GM18520 (cell line): ENCODE measurements around the gene PRICKLE2.

Experiments
- ATAC-seq: cut with Tn5 transposase; IDR thresholded peaks from one replicate; pipeline ENCODE4 v1.9.1; 2021; ENCODE audit not compliant: unreplicated experiment

Gene PRICKLE2, protein sequence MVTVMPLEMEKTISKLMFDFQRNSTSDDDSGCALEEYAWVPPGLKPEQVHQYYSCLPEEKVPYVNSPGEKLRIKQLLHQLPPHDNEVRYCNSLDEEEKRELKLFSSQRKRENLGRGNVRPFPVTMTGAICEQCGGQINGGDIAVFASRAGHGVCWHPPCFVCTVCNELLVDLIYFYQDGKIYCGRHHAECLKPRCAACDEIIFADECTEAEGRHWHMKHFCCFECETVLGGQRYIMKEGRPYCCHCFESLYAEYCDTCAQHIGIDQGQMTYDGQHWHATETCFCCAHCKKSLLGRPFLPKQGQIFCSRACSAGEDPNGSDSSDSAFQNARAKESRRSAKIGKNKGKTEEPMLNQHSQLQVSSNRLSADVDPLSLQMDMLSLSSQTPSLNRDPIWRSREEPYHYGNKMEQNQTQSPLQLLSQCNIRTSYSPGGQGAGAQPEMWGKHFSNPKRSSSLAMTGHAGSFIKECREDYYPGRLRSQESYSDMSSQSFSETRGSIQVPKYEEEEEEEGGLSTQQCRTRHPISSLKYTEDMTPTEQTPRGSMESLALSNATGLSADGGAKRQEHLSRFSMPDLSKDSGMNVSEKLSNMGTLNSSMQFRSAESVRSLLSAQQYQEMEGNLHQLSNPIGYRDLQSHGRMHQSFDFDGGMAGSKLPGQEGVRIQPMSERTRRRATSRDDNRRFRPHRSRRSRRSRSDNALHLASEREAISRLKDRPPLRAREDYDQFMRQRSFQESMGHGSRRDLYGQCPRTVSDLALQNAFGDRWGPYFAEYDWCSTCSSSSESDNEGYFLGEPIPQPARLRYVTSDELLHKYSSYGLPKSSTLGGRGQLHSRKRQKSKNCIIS

DNA sequence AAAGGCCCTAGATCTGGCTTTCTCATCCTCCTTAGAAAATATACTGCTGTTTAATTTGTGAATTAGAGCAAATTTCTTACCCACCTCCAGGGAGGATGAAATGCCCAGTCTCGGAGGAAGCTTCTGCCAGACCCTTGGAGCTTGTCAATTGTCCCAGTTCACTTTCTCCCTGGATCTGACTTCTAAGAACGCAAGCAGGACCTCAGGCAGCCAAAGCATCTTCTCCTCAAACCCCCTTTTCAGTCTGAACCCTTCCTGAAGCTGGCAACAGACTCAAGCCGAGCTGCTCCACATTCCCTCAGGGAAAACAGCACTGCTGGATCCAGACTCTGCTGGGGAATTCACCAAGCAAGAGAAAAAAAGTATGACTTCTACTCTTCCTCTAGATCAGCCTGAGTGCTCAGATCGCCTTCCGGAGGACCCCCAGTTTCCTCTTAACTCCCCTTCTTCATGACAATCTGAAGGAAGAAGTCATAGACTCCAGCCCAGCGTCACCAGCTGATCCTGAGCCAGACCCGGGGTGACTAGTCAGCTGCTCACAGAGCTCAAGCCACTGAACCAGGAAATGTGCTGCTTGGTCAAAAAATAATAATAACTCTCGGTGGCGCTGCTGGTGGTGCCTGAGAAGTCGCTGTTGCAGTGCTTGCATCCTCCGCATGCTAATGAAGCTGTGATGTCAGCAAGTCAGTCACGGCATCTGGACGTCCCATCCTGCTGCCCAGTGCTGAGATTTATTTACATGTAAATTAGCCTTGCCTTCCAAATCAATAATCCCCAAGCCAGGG, at the start of gene PRICKLE2:
Gene PRICKLE2, minus strand, starts transcription at position 641 of the 785 bp plus-strand sequence. CDS start 26,539 bp downstream, outside the sequence.
- peak; percentile 96 for ATAC-seq

DNA sequence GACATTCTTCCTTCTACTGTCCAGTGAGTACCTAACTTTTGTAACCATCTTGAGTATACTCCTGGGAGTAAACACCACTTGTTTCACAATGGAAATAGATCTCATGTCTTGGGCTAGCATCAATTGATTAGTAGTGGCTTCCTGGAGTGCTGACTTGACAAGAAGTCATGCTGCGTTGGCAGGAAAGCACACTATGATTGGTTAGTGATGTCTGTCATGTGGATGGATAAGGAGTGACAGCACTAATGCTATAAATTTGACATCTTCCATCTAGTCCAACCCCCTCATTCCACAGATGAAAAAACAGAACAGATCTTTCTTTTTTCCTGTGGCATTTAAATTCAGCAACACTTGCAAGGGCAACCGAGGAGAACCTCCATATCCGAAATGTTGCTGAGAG, 47.6 kb upstream of the PRICKLE2 start:
- ATAC-seq = no peak

DNA sequence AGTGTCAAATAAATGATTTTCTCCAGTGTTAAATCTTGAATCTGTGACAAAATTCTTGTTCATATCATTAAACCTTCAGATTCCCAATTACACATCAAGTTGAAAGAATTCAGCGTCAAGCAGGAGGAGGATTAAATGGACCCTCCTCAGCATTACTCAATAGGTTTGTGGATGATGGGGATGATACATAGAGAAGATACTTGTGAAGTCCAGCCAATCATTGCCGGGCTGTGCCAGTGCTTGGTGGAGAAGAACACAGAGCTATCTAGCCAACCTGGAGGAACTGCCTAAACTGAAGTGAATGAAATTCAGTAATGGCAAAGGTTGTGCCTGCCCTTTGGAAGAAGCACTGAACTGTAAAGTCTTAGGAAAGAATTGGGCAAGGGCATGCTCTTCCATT, 47.0 kb upstream of the PRICKLE2 start:
- ATAC-seq = no peak

DNA sequence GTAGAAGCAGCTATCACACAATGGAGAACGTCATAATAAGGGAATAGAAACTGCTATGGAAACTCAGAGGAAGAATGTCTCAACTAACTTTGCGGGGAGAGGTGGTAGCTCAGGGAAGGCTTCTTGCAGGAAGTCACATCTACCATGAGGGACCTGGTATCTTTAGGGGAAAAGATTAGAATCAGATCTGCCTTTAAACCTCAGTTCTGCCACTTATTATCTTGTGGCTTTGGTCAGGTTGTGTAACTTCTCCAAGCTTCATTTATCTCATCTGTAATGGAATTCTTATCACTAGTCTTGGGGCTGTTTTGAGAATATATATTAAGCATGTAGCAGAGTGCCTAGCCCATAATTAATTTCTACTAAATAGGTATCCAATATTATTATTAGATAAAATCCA, 46.4 kb upstream of the PRICKLE2 start:
- no peak for ATAC-seq

DNA sequence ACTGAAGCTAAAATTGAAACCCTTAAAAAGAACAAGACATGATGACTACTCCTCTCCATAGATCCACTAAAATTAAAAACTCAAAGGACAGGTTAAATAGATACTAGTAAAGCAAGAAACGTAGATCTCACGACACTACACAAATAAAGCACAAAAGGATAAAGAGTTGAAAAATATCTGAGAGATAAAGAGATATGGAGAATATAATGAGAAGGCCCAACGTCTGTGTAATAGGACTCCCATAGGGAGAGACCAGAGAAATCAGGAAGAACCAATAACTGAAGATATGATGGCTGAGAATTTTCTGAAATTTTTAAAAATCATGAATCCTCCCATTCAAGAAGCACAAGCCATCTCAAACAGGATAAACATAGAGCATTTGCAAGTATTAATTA, 45.6 kb upstream of the PRICKLE2 start:
- no peak for ATAC-seq

DNA sequence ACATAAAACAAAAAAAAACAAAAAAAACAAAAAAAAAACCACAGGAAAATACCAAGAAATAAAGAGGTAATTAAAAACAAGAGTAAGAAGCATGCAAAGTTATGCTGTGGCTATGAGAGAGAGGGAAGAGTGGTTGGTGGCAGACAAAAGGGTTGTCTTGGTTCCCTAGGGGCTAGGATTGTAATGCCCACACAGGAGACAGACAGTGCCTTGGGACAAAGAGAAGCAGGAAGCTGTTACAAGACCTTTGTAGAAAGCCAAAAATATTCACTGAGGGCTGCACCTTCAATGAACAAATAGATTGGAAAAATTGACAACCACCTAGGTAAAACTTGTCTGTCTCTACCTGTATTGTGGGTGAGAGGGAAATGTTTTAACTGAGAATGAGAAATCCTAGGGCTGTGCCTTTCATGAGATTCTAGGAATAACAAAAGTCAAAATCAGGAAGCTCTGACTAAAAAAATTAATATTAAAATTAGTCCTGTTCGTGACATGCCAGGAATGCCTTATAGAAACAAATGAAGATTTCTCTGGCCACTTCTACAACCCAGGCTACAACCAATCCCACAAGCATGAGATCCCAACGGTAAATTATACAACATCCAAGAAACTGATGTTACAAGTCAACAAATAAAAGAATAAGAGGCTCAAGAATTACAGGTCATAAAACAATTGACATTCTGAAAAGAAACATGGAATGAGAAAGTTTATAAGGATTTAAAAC, 45.0 kb upstream of the PRICKLE2 start:
- no peak for ATAC-seq

DNA sequence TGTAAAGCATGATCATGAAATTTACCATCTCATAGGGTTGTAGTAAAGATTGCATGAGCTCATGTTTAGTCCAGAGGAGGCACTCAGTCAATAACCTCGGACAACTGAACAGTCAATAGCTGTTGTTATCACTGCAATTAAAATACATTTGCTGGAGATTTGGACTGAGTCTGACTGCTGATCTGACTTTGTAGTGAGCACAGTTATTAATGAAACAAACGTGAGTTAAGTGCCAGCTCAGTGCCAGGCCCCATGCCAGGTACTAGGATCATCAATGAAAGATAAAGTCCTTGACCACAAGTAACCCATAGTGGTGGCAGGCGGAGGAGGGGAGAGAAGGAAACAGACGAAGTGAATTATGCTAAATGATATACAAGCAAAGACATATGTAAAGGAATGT, 43.7 kb upstream of the PRICKLE2 start:
- no peak for ATAC-seq

DNA sequence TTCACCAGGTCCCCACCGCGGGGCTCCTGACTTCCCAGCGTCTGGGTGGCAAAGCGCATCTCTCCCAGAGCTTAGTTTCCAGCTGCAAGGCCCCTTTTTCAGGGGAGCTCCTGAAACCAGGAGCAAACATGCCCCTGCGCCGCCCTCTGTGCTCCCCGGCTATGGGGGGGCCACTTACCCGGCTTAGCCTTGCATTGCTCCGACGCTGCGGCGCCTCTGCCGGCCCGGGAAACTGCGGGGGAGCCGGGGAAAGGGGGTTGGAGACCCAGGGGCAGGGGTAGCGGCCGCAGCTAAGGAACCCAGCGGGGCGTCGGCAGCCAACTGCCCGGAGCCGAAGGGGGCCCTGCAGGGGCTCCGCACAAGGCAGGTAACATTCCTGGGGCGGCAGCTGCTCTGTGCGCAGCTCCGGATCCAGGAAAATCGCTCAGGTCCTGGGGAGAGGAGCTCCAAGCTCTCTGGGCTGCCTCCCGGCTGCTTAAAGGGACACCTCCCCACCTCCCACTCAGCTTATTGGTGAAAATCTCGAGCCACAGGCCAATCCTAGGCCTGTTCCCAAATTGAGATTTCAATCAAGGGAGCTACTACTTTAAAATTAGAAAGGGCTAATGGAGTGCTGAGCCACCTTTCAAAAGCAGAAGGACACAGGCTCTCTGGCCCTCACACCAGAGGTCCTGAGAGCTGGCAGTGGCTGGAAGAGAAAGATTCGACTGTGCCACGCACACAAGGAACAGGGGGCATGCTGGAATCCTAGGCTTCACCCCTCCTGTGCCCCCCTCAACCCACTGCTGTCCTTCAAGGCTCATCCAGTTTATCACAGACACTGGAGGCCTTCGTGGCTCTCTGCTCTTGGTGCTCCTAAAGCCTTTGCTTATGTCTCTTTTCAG, 42.7 kb upstream of the PRICKLE2 start:
- no peak for ATAC-seq

DNA sequence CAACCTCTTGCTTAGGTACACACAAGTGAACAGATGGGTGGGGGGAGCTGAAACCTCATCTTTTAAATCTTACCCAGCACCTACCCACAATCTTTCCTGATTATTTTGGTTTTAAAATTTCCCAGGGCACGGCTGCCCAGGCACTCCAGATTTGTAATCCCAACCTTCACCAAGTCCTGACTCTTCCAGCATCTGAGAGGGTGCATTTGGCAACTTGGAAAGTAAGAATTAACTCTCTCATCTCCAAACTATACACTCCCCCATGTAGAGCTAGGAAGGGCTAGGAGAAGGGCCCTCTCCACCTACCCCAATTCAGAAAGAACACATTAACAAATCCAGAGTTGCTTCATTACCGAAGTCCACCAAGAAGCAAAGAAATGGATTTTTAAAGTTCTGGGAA, 41.7 kb upstream of the PRICKLE2 start:
- ATAC-seq = no peak

DNA sequence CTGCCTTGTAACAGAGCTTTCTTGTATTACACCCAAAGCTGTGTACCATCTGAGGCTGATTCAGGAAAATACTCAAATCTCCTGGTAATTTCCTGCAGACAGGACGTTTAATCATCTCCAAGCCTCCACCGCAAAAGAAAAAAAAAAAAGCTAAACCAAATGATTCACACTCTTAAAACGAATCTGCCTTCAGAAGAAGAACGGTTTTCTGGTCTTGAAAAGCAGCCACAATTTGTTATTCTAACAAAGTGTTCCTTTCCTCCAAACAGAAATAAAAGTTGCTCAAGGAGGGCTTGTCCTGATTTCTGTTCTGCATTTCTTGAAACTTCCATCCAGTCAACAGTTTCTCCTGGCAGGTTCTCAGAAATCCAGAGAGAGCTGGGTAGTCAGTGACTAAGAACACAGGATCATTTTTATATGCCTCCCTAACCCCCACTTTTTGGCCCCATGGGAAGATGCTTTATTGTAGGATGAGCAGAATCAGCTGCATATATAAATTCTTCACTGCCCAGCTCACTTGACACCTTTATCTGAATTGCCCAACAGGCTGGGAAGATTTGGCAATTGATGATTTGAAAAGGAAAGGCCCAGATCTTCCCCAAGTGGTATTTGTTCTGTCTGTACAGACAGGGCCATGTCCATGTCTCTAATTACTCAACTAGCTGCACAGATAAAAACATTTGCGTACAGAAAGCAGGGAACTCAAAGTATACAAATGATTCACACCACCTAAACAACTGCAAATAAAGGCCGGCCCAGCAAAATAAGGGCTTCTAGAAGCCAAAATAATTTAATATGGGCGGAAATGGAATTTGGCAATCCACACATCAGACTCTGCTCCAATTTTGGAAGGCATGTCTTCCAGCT, 41.0 kb upstream of the PRICKLE2 start:
- ATAC-seq = no peak

DNA sequence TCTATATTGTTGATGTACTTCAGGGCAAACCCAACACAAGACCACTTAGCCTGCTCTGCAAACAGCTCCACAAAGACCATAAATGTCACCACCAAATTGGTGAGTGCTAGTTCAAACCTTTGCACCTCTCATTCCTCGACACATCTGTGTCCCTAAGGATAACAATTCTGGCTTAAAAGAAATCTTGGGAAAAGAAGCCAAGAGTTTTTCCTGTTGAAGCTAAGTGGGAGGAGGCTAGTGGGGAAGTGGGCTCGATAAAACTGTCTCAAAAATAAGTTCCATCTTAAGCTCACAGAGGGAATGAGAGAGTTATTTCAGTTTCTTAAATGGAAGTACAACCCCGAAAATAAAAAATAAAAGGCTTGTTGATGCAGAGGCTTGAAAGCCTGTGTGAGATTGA, 40.4 kb upstream of the PRICKLE2 start:
- no peak for ATAC-seq

DNA sequence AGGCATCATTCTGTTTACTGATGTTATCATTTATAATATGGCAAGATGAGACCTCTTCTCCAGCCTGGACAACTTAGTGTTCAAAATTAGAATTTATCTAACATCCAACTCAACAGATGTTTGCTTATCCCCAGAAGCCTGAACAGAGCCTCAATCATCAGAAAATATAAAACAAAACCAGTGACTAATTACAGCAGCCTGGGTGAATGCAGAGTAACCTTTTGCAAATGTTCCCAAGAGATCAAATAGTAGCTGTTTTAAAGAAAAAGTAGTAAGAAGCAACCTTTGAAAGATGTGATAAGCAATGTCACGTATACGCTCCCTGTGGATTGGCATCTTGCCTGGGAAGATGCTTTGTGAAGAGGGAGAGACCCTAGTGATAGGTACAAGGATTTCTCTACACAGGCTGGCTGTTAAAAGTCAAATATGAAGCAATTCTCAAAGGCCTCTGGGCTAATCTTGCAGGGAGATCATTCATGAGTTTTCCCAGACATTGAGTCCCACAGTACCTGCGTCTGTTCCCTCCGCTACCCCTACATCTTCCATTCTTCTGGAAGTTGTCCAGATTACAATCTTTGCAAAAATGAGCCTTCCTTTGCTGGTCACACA, 39.3 kb upstream of the PRICKLE2 start:
- no peak for ATAC-seq

DNA sequence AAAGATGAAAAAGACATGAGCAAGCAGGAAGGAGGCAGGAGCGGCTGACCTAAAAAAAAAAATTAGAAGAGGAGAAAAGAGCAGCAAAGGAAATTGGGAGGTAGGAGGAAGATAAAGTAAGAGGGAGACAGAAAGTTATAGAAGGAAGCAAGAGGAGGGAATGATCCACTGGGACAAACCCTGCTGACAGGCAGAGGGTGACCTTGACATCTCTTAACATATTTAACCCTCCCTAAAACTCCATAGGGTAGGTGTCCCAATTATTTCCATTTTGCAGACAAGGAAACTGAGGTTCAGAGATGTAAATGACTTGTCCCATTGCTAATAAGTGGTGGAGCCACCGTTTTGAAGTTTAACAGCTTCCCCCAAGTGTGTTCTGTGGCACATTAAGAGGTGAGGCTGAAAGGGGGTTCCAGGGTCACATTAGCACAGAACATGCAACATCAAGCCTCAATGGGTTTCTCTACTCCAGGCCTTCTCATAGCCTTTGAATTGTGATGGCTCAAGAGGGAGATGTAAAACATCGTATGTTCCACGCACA, 37.4 kb upstream of the PRICKLE2 start:
- no peak for ATAC-seq

DNA sequence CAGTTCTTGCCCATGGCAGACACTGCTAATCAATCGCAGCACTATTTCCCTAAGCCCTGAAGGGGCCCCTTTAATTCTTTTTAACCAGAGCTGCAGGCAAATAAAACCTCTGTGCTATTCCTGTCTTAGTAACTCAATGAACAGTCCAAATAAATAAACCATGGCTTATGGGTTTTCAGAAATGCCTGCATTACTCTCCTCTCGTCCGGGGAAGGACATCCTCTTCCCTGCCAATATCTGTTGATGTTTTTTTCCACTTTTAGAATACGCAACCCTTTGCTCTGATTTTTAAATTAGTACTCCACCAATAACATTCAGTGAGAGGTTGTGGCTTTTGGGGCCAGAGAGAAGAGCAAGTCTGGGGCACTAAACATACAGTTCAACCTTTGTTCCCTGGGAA, 35.2 kb upstream of the PRICKLE2 start:
- ATAC-seq = no peak

DNA sequence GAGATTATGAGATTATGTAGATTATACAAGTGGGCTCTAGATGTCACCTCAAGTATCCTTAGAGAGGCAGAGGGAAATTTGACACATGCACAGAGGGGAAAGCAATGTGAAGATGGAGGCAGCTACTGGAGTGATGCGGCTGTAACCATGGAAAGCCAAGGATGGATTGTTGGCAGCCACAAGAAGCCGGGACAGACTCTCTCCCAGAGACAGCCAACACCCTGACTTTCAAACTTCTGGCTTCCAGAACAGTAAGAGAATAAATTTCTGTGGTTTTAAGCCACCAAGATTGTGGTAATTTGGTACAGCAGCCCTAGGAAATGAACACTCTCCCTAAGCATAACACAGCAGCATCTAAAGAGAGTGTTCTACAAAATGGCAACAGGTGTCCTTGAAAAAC, 34.4 kb upstream of the PRICKLE2 start:
- no peak for ATAC-seq

DNA sequence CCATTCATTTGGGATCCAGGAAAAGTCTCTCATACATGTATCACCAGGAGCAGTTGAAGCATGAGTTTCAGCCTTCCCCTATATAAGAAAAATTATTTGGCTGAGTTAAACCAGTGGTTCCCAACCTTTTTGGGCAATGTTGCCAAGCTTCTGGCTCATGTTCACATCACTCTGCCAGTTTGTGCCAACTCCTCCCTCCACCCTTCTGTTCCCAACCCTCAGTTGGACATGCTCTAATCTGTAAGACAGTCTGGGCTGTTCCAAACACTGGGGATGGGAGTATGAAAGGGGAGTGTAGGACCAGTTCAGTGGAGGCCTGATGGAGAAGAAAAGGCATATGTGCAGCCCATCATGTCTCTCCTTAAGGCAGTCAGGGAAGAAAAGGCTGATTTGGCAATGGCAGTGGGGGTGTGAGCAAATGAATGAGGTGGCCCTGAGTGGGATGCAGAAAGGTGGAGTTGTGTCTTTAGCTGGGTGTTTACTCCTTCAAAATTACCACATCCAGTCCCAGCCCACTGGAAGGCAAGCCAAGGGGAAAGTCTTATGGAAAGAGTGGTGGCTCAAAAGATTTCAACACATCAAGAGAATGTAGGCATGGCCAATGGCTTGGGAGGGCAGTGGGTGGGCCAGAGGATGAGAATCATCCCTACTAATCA, 32.0 kb upstream of the PRICKLE2 start:
- no peak for ATAC-seq

DNA sequence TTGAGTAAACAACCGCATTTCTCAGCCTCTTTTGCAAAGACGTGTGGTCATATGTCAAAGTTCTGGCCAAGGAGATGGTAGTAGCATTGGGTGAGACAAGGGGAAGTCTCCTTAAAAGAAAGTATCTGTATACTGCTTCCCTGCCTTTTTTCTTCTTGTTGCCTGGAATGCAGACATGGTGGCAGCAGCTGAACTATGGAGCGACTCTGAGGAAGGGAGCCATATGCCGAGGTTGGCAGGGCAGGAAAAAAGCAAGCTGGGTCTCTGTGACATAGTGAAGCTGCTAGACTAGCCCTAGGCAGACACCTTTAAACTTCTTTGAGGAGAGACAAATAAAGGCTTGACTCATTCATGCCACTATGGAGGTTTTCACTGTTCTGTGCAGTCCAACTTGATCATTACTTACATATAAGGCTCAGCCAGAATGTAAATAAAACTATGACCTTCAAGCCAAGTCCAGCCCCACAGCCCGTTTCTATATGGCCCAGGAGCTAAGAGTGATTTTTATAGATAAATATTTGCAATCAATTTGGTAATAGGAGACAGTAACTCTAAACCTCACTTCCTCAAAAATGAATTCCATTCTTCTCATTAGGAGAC, 30.6 kb upstream of the PRICKLE2 start:
- no peak for ATAC-seq
